Mesothelial cell of epicardium (in vitro differentiated cells): ENCODE data around the gene NTRK3. TPM values are rescaled to one million over a fixed set of nuclear protein-coding genes. Genes with fewer than 3 reads are reported as not detected.

ENCODE experiments used
- DNase-seq, 2 experiments: peaks; one replicate each; pipeline ENCODE4 v3.0.0; 2021; ENCODE audit warnings: low spot score in 2 of 2; ENCODE audit not compliant: unreplicated experiment in 2 of 2
- H3K27ac Mint-ChIP-seq: 2 replicates; pipeline ENCODE4 v1.8.0; 2021; ENCODE audit warnings: mixed read lengths
- H3K27me3 Mint-ChIP-seq: 2 replicates; pipeline ENCODE4 v1.8.0; 2021; ENCODE audit warnings: low read depth, mixed read lengths
- H3K36me3 Mint-ChIP-seq: 2 replicates; pipeline ENCODE4 v1.8.0; 2021; ENCODE audit warnings: mixed read lengths
- H3K4me1 Mint-ChIP-seq: 2 replicates; pipeline ENCODE4 v1.8.0; 2021; ENCODE audit warnings: mixed read lengths
- H3K4me3 Mint-ChIP-seq: 2 replicates; pipeline ENCODE4 v1.8.0; 2021; ENCODE audit warnings: mild to moderate bottlenecking, moderate library complexity, mixed read lengths
- H3K9me3 Mint-ChIP-seq: 2 replicates; pipeline ENCODE4 v1.8.0; 2021; ENCODE audit warnings: mixed read lengths
- total RNA-seq: library from RNA; stranded (reverse); gene quantifications from 3 replicates; pipeline ENCODE4 v1.2.1, GENCODE V29; 2021
- TF ChIP-seq, protein P1 (sequence below): fragments of 200-600 bp; sonication (generic); IDR thresholded peaks from one replicate; pipeline ENCODE4 v1.5.0; 2021; ENCODE audit warnings: antibody characterized with exemption; ENCODE audit not compliant: unreplicated experiment

The NTRK3 gene
- total RNA-seq, 1 donor from 2014 or later: 2.1 TPM

DNA sequence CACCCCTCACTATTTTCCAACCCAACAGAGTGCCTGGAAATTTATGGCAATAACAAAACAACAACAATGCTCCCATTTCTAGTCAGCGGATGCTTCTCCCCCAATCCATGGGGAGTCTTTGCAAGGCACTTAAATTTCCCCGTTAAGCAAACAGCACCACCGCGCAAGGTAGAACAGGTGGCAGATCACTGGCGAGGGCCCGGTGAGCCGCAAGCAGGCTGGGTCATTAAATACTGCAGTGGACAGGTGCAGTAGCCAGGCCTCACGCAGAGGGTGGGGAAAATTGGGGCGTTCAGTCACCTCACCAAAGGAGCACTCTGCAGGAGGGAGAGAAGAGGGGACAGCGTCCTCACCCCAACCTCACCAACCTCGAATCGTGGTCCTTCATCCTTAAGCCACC is 147.5 kb downstream of the NTRK3 start:
- DNase-seq: no peak
- Mint-ChIP-seq H3K27ac (no peak overlapping the region), H3K4me1 (no peaks in the 10 kb centered on the region), H3K4me3 (no peak overlapping the region), H3K9me3 (no peaks in the 10 kb centered on the region), H3K36me3 (no peaks in the 10 kb centered on the region), H3K27me3 (peaks cover 73% of the 10 kb centered on the region)
- TF ChIP-seq, protein P1, sequence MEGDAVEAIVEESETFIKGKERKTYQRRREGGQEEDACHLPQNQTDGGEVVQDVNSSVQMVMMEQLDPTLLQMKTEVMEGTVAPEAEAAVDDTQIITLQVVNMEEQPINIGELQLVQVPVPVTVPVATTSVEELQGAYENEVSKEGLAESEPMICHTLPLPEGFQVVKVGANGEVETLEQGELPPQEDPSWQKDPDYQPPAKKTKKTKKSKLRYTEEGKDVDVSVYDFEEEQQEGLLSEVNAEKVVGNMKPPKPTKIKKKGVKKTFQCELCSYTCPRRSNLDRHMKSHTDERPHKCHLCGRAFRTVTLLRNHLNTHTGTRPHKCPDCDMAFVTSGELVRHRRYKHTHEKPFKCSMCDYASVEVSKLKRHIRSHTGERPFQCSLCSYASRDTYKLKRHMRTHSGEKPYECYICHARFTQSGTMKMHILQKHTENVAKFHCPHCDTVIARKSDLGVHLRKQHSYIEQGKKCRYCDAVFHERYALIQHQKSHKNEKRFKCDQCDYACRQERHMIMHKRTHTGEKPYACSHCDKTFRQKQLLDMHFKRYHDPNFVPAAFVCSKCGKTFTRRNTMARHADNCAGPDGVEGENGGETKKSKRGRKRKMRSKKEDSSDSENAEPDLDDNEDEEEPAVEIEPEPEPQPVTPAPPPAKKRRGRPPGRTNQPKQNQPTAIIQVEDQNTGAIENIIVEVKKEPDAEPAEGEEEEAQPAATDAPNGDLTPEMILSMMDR: no peak

DNA sequence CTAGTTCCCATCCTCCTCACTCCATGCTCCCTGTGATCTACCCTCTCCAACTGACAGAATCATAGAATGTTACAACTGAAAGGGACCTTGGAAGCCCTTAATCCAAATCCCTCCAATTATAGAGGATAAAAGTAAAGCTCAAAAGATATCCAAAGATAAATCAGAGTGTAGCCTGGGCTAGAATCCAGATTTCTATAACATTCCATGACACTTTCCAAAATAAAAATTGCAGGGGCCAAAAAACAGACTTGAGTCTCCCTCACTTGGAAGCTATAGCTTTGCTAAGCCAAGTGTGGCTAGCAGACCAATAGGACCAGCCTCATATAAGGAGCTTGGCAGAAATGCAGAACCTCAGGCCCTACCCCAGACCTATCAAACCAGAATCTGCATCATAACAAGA is 148.1 kb downstream of the NTRK3 start:
- TF ChIP-seq, protein P1: no peak
- H3K4me1 Mint-ChIP-seq: no peaks in the 10 kb centered on the region
- no peak for DNase-seq
- H3K4me3 Mint-ChIP-seq: no peak overlapping the region
- peaks cover 76% of the 10 kb centered on the region for H3K27me3 Mint-ChIP-seq
- H3K36me3 Mint-ChIP-seq: no peaks in the 10 kb centered on the region
- H3K27ac Mint-ChIP-seq: no peak overlapping the region
- no peaks in the 10 kb centered on the region for H3K9me3 Mint-ChIP-seq

DNA sequence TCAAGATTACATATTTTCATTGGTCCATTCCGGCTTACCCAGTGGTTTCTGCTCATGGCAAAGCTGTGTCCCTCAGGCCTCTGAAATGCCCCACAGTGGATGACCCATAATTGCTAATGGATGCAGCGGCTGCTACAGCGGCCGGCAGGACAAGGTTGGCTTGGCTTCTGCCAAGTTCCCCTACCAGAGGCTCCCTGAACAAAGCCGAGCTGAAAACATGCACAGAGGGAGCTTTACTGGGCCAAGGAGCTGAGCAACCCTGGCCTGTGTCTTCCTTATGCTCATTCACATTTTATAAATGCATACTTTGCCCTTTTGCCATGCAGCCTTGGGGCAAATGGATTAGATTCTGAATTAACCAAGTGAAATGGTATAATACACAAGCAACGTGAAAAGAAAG is 150.5 kb downstream of the NTRK3 start:
- no peak for DNase-seq
- no peaks in the 10 kb centered on the region for H3K9me3 Mint-ChIP-seq

DNA sequence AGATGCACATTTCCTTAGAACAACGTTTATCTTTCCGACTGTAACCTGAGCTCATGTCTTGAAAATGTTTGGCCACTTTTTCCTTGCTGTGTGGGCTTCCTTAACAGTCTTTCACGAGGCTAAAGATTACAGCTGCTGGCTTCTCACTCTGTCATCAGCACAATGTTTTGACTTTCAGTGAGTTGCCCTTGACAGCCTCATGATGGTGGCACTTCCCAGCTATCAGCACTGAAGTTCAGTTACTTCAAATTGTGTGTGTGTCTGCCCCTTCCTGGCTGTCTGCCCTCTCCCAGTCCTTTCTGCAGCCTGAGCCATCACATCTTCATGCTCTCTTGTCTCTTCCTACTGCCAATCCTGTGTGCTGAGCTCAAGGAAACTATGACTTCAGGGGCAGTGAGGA is 152.2 kb downstream of the NTRK3 start:
- Mint-ChIP-seq H3K4me3 (no peak overlapping the region), H3K4me1 (no peaks in the 10 kb centered on the region), H3K9me3 (no peaks in the 10 kb centered on the region), H3K36me3 (no peaks in the 10 kb centered on the region), H3K27me3 (peaks cover 69% of the 10 kb centered on the region), H3K27ac (no peak overlapping the region)
- no peak for DNase-seq
- TF ChIP-seq, protein P1: no peak

More for the DNA sequence above, 150.5 kb downstream of the NTRK3 start:
- Mint-ChIP-seq H3K4me1 (no peaks in the 10 kb centered on the region), H3K27me3 (peaks cover 73% of the 10 kb centered on the region), H3K36me3 (no peaks in the 10 kb centered on the region), H3K27ac (no peak overlapping the region), H3K4me3 (no peak overlapping the region)
- TF ChIP-seq, protein P1: no peak

DNA sequence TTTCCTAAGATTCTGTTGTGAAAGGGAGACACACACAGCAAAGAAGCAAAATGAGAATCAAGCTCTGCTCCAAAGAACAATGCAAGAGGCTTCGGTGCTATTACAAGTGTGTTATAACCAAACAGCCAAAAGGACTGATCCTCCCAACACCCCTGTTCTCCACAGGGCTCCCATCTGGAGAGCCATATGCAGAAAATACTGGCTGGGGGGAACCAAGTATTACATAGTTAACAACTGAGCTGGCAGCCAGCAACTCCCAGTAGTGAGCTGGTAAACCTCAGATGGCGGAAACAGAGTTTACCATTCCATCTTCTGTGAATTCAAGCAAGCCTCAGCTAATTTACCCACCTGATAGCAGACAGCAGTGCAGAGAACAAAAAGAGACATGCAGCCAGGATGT is 156.4 kb downstream of the NTRK3 start:
- peaks cover 63% of the 10 kb centered on the region for H3K27me3 Mint-ChIP-seq
- H3K36me3 Mint-ChIP-seq: no peaks in the 10 kb centered on the region
- no peak overlapping the region for H3K27ac Mint-ChIP-seq
- no peak overlapping the region for H3K4me3 Mint-ChIP-seq
- H3K9me3 Mint-ChIP-seq: no peaks in the 10 kb centered on the region
- TF ChIP-seq, protein P1: no peak
- no peak for DNase-seq
- no peaks in the 10 kb centered on the region for H3K4me1 Mint-ChIP-seq

DNA sequence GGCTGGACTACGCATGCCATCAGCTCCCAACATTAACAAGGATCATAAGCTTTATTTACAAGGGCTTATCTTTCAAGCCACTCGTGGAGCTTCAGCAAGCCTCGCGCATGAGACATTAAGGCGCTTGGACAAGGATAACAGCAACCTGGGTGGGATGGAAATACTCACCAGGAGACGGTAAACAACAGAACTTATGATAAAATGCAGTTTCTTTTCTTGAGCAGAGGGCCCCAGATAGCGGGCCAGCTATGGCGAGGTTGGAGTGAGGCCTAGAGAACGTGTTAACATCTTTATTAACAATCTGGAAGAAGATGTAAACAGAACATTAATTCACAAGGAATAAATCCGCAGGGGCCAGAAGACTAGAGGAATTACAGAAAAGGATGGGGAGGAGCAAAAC is 158.2 kb downstream of the NTRK3 start:
- DNase-seq: no peak
- peaks cover 47% of the 10 kb centered on the region for H3K27me3 Mint-ChIP-seq
- TF ChIP-seq, protein P1: no peak
- no peaks in the 10 kb centered on the region for H3K36me3 Mint-ChIP-seq
- H3K9me3 Mint-ChIP-seq: no peaks in the 10 kb centered on the region
- no peaks in the 10 kb centered on the region for H3K4me1 Mint-ChIP-seq
- H3K4me3 Mint-ChIP-seq: no peak overlapping the region
- H3K27ac Mint-ChIP-seq: no peak overlapping the region
